HG02885 (cell line): Measurements from ENCODE around the gene SPDYE4.

ENCODE experiments used
- ATAC-seq: cut with Tn5 transposase; IDR thresholded peaks from one replicate; pipeline ENCODE4 v1.9.1; 2021; ENCODE audit warnings: mild to moderate bottlenecking; ENCODE audit not compliant: unreplicated experiment, poor library complexity

The SPDYE4 gene

DNA sequence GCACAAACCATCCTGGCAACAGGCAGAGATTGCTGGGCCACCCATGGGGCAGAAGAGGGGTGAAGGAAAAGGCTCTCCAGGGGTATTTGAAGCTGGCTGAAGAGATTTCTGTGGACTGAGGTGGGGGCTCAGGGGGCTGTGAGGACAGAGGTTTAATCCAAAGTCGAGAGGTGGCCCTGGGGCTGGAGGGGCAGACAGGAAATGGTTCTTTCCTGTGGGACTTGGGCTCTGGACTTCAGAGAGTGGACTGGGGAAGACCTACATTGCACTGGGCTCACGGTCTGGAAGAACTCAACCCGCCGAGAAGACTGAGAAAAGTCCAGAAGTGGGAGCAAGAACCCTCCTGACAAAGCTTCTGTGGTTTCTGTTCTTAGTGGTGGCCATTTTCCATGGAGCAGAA lies 16.6 kb downstream of the SPDYE4 start:
- no peak for ATAC-seq

DNA sequence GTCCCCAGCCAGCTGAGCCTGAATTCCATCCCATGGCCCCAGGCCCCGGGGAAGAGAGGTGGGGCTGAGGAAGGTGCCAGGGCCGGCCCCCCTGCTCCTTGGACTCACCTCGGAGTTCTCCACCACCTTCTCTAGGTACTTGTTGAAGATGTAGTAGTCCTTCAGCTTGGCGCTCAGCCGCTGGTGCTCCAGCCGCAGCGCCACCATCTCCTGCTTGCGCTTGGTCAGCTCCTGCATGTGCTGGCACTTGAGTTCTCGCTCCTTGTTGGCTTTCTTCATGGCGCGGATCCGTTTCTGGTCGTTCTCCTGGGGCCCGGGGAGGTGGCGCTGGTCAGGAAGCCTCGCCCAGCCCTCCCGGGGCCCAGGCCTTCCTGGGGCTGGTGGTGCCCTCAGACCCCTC lies 17.0 kb downstream of the SPDYE4 start:
- ATAC-seq = no peak

- no peak for ATAC-seq
These were observed 17.9 kb downstream of the SPDYE4 start for GRCh38 chr17:8740486-8740885.

- ATAC-seq = no peak
These were observed 19.2 kb downstream of the SPDYE4 start for GRCh38 chr17:8739097-8739496.

DNA sequence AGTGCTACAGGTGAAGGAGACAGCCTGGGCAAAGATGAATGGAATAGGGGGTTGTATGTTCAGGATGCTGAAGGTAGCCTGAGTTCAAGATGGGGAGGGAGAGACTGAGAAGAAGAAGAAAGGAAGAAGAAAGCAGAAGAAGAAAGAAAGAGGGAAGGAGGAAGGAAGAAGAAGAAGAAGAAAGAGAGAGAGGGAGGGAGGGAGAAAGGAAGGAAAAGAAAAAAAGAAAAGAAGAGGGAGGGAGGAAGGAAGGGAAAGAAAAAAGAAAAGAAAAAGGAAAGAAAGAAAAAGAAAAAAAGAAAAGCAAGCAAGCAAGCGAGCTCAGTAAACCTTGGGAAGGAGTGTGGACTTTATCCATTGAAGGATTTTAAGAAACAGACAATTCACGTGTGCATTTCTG lies 21.6 kb downstream of the SPDYE4 start:
- no peak for ATAC-seq

GRCh38 chr17:8736362-8736761 lies 22.0 kb downstream of the SPDYE4 start:
- ATAC-seq = no peak

DNA sequence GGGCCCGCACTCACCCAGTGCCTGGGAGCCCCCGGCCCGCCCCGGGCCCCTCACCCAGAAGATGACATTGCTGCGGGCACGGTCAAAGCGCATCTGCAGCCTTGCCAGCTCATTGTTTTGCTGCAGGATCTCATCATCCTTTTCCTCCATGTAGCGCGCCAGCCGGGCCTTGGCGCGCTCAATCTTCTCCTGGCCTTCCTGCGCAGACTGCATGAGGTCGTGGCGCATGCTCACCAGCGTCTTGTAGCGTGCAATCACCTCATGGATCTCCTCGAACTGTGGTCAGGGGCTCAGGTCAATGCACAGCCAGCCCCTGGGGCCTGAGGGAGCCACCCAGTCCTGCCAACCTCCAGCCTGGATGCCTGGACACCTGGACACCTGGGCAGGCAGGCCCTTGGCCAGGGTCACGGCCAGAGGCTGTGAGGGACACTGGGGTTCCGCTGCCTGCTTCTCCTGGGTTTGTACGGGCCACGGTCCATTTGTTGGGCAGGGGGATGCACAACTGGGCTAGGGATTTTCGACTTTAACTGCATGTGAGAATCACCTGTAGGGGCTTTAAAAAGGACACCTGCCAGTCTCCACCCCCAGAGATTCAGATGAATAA lies 22.9 kb downstream of the SPDYE4 start:
- no peak for ATAC-seq

DNA sequence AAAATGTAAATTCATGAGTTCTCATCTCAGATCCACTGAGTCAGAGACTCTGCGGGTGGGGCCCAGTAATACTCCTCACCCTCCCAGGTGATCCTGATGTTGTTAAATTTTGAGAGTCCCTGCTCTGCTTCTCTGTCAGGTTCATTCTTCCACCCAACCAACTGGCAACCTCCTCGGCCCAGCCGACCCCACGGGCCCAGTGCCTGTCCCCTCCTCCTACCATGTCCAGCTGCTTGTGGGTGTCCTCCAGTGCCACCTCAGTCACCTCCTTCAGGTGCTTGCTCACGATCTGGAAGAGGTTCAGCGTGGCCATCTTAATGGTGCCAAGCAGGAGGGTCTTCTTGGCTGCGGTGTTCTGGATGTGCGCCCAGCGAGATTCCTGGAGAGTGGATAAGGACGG lies 23.5 kb downstream of the SPDYE4 start:
- no peak for ATAC-seq

DNA sequence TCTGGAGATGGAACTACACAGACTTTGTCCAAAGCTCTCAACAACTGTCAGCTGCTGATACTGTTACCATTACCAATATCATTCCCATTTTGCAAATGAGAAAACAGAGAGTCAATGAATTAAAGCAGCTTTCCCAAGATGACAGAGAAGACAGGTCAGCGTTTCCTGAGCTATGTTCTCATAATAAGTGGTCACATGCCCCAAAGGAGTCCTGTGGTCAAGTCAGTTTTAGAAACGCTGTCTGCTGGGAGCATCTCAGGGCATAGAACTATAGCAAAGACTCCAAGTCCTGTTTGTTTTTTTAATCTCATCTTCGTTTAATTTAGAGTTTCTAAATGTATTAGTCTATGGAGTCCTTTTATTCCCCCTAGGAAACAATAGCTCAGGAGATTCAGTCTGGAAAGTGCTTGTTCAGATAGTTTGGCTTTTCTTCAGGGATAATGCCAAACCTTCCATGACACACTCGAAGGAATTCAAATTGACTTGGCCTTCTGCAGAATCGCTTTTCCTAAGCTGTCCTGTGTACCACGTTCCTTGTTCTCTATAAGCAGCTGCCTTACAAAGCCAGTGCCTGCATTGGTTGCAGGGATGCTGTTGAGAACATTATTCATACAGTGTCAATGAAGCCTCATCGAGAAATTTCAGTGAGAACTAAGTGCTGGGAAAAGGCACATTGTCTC lies 25.8 kb downstream of the SPDYE4 start:
- ATAC-seq = no peak

- ATAC-seq = no peak
These were observed 28.5 kb downstream of the SPDYE4 start for GRCh38 chr17:8729860-8730259.

DNA sequence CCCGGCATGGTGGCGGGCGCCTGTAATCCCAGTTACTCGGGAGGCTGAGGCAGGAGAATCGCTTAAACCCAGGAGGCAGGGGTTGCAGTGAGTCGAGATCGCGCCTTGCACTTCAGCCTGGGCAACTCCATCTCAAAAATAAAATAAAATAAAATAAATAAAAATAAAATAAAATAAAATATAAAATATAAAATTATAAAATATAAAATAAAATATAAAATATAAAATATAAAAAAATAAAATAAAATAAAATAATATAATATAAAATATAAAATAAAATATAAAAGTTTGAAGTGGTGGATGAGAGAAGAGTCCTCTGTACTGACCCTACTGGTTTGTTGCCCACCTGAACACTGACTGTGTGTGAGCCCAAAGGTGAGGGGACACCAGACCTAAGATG lies 28.9 kb downstream of the SPDYE4 start:
- ATAC-seq = no peak

- no peak for ATAC-seq
These were observed 29.4 kb downstream of the SPDYE4 start for GRCh38 chr17:8728971-8729370.

DNA sequence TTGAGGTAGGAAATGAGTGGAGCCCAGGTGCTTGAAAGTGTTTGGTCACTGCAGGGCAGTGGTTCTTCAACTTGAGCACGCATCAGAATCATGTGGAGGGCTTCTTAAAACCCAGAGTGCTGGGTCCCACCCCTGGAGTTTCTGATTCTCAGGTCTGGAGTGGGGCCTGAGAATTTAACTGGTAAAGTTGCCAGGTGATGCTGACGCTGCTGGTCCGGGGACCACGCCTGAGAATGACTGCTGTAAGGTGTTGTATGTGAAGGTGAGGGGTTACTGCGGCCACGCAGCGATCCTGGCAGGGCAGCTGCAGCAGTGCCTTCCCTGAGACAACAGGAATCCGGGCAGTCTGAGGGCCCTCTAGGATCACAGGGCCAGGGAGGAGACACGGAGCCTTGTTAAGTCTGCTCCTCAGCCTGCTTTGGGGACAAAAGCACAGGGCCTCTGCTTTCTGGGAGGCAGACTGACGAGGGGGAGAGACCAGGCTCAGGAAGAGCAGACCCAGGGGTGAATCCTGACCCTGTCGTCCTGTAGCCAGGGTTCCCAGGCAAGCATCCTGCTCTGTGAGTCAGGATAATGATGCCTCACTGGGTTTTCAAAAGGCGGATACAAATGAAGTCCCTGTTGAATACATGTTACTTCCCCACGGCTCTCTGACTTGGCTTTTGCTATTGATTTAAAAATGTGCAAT lies 30.0 kb downstream of the SPDYE4 start:
- ATAC-seq = no peak

GRCh38 chr17:8726941-8727555 lies 31.3 kb downstream of the SPDYE4 start:
- no peak for ATAC-seq

DNA sequence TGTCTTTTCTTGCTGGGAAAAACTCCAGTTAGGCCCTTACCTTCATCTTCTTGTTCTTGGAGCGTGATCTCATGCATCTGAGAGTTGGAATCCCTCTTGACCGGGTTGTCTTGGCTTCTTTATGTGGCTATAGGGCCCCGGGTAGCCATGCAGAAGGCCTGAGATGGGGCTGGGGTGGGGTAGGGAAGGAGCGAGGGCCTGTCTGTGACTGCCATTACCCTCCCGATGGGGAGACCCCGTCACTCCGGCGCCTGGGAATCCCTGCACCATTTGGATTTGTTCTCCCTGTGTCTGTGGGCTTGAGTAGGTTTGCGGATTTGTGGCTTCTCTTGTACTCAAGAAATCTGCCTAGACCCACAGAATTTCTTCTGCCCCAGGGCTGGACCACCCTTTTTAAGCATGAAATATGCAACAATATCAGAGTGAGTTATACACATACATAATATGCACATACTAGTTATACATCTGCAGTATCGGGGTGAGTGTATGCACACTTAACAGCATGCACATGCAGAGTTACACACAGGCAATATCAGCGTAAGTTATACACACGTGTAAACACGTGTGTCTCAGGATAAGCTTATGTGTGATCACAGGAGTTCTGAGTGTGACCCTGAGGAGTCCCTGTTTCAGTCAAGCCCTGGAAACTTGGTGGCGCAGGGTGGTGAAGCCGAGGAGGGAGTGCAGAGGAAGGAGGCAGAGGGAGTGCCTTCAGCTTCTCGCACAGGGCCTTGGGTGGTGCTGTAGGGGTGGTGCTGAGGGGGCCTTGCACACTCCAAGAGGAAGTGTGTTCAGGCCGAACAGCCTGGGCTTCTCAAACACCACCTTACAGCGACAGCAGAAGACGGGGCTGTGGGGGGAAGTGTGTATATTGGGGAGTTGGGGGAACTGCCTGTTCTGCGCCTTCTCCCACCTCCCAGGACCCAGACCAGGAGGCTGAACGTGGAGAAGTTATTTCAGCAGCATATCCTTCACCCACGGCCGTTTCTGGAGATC lies 32.2 kb downstream of the SPDYE4 start:
- no peak for ATAC-seq

GRCh38 chr17:8724451-8724850 lies 33.9 kb downstream of the SPDYE4 start:
- ATAC-seq = no peak

- ATAC-seq = no peak
These were observed 37.8 kb downstream of the SPDYE4 start for GRCh38 chr17:8720596-8720995.

GRCh38 chr17:8719291-8720246 lies 38.8 kb downstream of the SPDYE4 start:
- ATAC-seq = no peak

DNA sequence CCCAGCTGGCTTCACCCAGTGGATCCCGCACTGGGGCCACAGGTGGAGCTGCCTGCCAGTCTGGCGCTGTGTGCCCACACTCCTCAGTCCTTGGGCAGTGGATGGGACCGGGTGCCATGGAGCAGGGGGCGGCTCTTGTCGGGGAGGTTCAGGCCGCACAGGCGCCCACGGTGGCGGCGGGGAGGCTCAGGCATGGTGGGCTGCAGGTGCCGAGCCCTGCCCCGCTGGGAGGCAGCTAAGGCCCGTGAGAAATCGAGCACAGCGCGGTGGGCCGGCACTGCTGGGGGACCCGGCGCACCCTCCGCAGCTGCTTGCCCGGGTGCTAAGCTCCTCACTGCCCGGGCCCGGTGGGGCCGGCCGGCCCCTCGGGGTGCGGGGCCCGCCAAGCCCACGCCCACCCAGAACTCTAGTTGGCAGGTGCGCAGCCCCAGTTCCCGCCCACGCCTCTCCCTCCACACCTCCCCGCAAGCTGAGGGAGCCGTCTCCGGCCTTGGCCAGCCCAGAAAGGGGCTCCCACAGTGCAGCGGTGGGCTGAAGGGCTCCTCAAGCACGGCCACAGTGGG lies 40.3 kb downstream of the SPDYE4 start:
- no peak for ATAC-seq
